K562 (cell line): ENCODE data around the gene LRRC43. TPM values are rescaled to one million over a fixed set of nuclear protein-coding genes. Genes with fewer than 3 reads are reported as not detected.

Source experiments
- ATAC-seq: fragments of 200-7000 bp; cut with Tn5 transposase; 3 replicates; pipeline ENCODE4 v1.9.1; 2020; ENCODE audit warnings: moderate library complexity
- BruUV-seq: library from RNA; stranded (reverse); fragments of 400-500 nt; replicated peaks from 2 replicates; lab custom pipeline; 2021; lab: Mats Ljungman, UMichigan
- CTCF ChIA-PET: fragments of 300-600 bp; formaldehyde crosslinking; extraction: SDS; loops from one replicate; lab custom pipeline; 2021; ENCODE audit warnings: low intra/inter-chr PET ratio; lab: Yijun Ruan, JAX
- POLR2A ChIA-PET: fragments of 300-600, 350-650 bp; sonication (Branson Sonifier 250); formaldehyde crosslinking; extraction: SDS; loops from one replicate; lab custom pipeline; 2021; ENCODE audit warnings: antibody characterized with exemption, inconsistent platforms; lab: Yijun Ruan, JAX
- DNase-seq, 4 experiments: peaks; one replicate each; pipeline versions ENCODE4 v3.0.0 to v3.0.0-alpha.2; 2011 to 2018; ENCODE audit warnings: low spot score in 3 of 4, mixed read lengths in 3 of 4; ENCODE audit errors: extremely low read depth in 1 of 4
- FAIRE-seq: peaks from 2 replicates; lab custom pipeline; 2011; peaks lifted over from hg19 to GRCh38; lab: Jason Lieb, UNC
- H2AFZ ChIP-seq: 2 replicates; pipeline ENCODE4 v1.6.0; 2011; ENCODE audit warnings: low read depth, low read length, control low read depth, inconsistent platforms
- H3K27ac ChIP-seq: fragments of 200-600 bp; 3 replicates; pipeline ENCODE4 v1.8.0; 2011; ENCODE audit warnings: low read depth, mild to moderate bottlenecking, control low read depth, inconsistent platforms, low read length, moderate library complexity, mixed read lengths; ENCODE audit errors: extremely low read depth
- H3K27me3 ChIP-seq, 2 experiments: fragments of 300-600 bp in 1 of 2; 2 replicates in 1 of 2; 3 replicates in 1 of 2; pipeline versions ENCODE4 v1.6.0 to v1.8.0; 2011; ENCODE audit warnings: inconsistent platforms in 2 of 2, low read length in 2 of 2, mild to moderate bottlenecking in 1 of 2, mixed read lengths in 1 of 2, moderate library complexity in 1 of 2; ENCODE audit not compliant: control insufficient read depth in 2 of 2, insufficient read depth in 2 of 2
- H3K36me3 ChIP-seq: fragments of 300-600 bp; 3 replicates; pipeline ENCODE4 v1.8.0; 2011; ENCODE audit warnings: mild to moderate bottlenecking, low read length, inconsistent platforms; ENCODE audit not compliant: control insufficient read depth, insufficient read depth
- H3K4me1 ChIP-seq, 2 experiments: fragments of 200-600 bp in 1 of 2; replicated peaks in 1 of 2; 2 replicates in 1 of 2; 3 replicates in 1 of 2; pipeline versions ENCODE4 v1.5.1 to v1.8.0; 2011; ENCODE audit warnings: inconsistent platforms in 2 of 2, low read length in 2 of 2, mild to moderate bottlenecking in 1 of 2, mixed read lengths in 1 of 2, moderate library complexity in 1 of 2; ENCODE audit not compliant: control insufficient read depth in 2 of 2, insufficient read depth in 2 of 2
- H3K4me2 ChIP-seq: 2 replicates; pipeline ENCODE4 v1.6.1; 2011; ENCODE audit warnings: low read length, control low read depth, inconsistent platforms, mixed read lengths; ENCODE audit not compliant: insufficient read depth
- H3K4me3 ChIP-seq: fragments of 200-600 bp; sonication (generic), shearing (Covaris generic); 2 replicates; pipeline ENCODE4 v1.5.1; 2016; ENCODE audit warnings: control low read depth, inconsistent platforms
- H3K79me2 ChIP-seq: fragments of 200-600 bp; 3 replicates; pipeline ENCODE4 v1.8.0; 2011; ENCODE audit warnings: low read length, inconsistent platforms; ENCODE audit not compliant: control insufficient read depth, insufficient read depth
- H3K9ac ChIP-seq, 2 experiments: 2 replicates each; pipeline versions ENCODE4 v1.6.0 to v1.6.1; 2011; ENCODE audit warnings: low read depth in 2 of 2, low read length in 2 of 2, control low read depth in 1 of 2, inconsistent platforms in 1 of 2, mild to moderate bottlenecking in 1 of 2, mixed read lengths in 1 of 2; ENCODE audit not compliant: insufficient read depth in 1 of 2
- H3K9me1 ChIP-seq: one replicate; pipeline ENCODE4 v1.6.0; 2011; ENCODE audit warnings: inconsistent platforms, mild to moderate bottlenecking, low read length, moderate library complexity; ENCODE audit not compliant: control insufficient read depth, insufficient read depth
- H3K9me3 ChIP-seq: replicated peaks from 2 replicates; pipeline ENCODE4 v1.5.1; 2011; ENCODE audit warnings: low read depth, low read length, inconsistent platforms; ENCODE audit not compliant: control insufficient read depth, insufficient read depth
- H4K20me1 ChIP-seq: replicated peaks from 2 replicates; pipeline ENCODE4 v1.6.1; 2011; ENCODE audit warnings: low read length, inconsistent platforms, mixed read lengths; ENCODE audit not compliant: control insufficient read depth, insufficient read depth
- BDP1 ChIP-seq: IDR thresholded peaks from 3 replicates; pipeline ENCODE4 v1.6.1; 2011; ENCODE audit not compliant: insufficient read length, insufficient read depth
- CBX2 ChIP-seq: fragments of 200-600 bp; sonication (generic); IDR thresholded peaks from one replicate; pipeline ENCODE4 v1.6.1; 2012; ENCODE audit warnings: mild to moderate bottlenecking, low read length, inconsistent platforms; ENCODE audit not compliant: insufficient read depth, poor library complexity, severe bottlenecking
- DEAF1 ChIP-seq: fragments of 450-650 bp; formaldehyde crosslinking; IDR thresholded peaks from 2 replicates; pipeline ENCODE4 v1.4.0; 2020; ENCODE audit warnings: mild to moderate bottlenecking, moderate library complexity
- E2F6 ChIP-seq, 2 experiments: IDR thresholded peaks; 2 replicates each; pipeline ENCODE4 v1.6.1; 2011; ENCODE audit warnings: borderline replicate concordance in 1 of 2, control low read depth in 1 of 2, low read depth in 1 of 2, low read length in 1 of 2, mild to moderate bottlenecking in 1 of 2, mixed read lengths in 1 of 2, moderate library complexity in 1 of 2; ENCODE audit not compliant: insufficient read depth in 1 of 2, insufficient read length in 1 of 2, poor library complexity in 1 of 2, severe bottlenecking in 1 of 2; ENCODE audit errors: extremely low read depth in 1 of 2
- ETS1 ChIP-seq: conservative IDR thresholded peaks from 2 replicates; pipeline ENCODE4 v1.6.1; 2011; ENCODE audit warnings: low read depth, mild to moderate bottlenecking, low read length; ENCODE audit not compliant: control insufficient read depth
- KDM1A ChIP-seq, 2 experiments: fragments of 450-650 bp; IDR thresholded peaks; 2 replicates each; pipeline ENCODE4 v1.6.1; 2016; ENCODE audit warnings: mild to moderate bottlenecking in 2 of 2
- MTA1 ChIP-seq: fragments of 450-650 bp; IDR thresholded peaks from 2 replicates; pipeline ENCODE4 v1.6.1; 2017; ENCODE audit warnings: borderline replicate concordance
- NR1H2 ChIP-seq: sonication (generic); formaldehyde crosslinking; IDR thresholded peaks from 2 replicates; pipeline ENCODE4 v1.4.0; 2020; ENCODE audit warnings: mild to moderate bottlenecking, missing genetic modification reagents
- PHB2 ChIP-seq: fragments of 450-650 bp; IDR thresholded peaks from 2 replicates; pipeline ENCODE4 v1.6.1; 2017; ENCODE audit warnings: low read depth
- PPARD ChIP-seq: fragments of 250-450 bp; sonication (Bioruptor Pico); IDR thresholded peaks from 2 replicates; pipeline ENCODE4 v1.8.0; 2022; ENCODE audit warnings: inconsistent platforms, mild to moderate bottlenecking, moderate library complexity
- SMAD1 ChIP-seq: fragments of 150-350 bp; IDR thresholded peaks from 2 replicates; pipeline ENCODE4 v1.6.1; 2014; ENCODE audit warnings: low read length, low read depth; ENCODE audit not compliant: partially characterized antibody
- TRIM24 ChIP-seq, 2 experiments: fragments of 450-650 bp; IDR thresholded peaks; 2 replicates each; pipeline ENCODE4 v1.6.1; 2016
- YBX1 ChIP-seq: fragments of 450-650 bp; IDR thresholded peaks from 2 replicates; pipeline ENCODE4 v1.7.1; 2016; ENCODE audit warnings: mild to moderate bottlenecking
- ZNF212 ChIP-seq: fragments of 450-650 bp; formaldehyde crosslinking; IDR thresholded peaks from 2 replicates; pipeline ENCODE4 v1.4.0; 2020; ENCODE audit warnings: mild to moderate bottlenecking
- ZNF668 ChIP-seq: fragments of 250-450 bp; sonication (Bioruptor Pico); IDR thresholded peaks from 2 replicates; pipeline ENCODE4 v1.8.0; 2022; ENCODE audit warnings: mild to moderate bottlenecking, inconsistent platforms
- WGBS: fragments of 100-300 bp; shearing (Covaris generic); methylation state at CpG from one replicate; pipeline ENCODE4 v1.1.6; 2016; ENCODE audit warnings: low coverage, mixed read lengths; ENCODE audit not compliant: insufficient coverage; ENCODE audit errors: missing lambda C conversion rate; 5-methylcytosine and 5-hydroxymethylcytosine counted together
- in situ Hi-C: fragments of 300-500 bp; cut with MboI; formaldehyde crosslinking; loops from 4 replicates; pipeline ENCODE4 v1.15.0; 2018; ENCODE audit warnings: inconsistent platforms, mixed read lengths
- intact Hi-C: fragments of 100-400 bp; cut with micrococcal nuclease; formaldehyde crosslinking; loops from 2 replicates; pipeline ENCODE4 v1.14.2; 2022
- polyA plus RNA-seq, 8 experiments: library from polyadenylated mRNA; depleted of rRNA in 4 of 8; stranded (reverse) in 5 of 8; unstranded in 3 of 8; fragments of >200 nt; fragmentation: Nextera tagmentation in 2 of 8; fragmentation: Illumina TruSeq in 1 of 8; extraction: Ambion mirVana in 2 of 8; extraction: Trizol in 1 of 8; gene quantifications; 2 replicates each; pipeline versions ENCODE4 v1.2.1 to v1.2.3, GENCODE V29; 2011 to 2014; ENCODE audit warnings: inconsistent platforms in 1 of 8, missing spikeins in 1 of 8
- total RNA-seq, 7 experiments: library from RNA; depleted of rRNA in 6 of 7; stranded (reverse); fragments of >200 nt in 6 of 7; fragmentation: Illumina TruSeq in 2 of 7; extraction: Trizol in 2 of 7; gene quantifications; 2 replicates each; pipeline versions ENCODE4 v1.2.1 to v1.2.3, GENCODE V29; 2011 to 2021; ENCODE audit warnings: low replicate concordance in 1 of 7

Gene LRRC43
- total and polyA plus RNA-seq, 9 of the 15 experiments (the other 6 are each of a cell fraction or from before 2014, with no cell fraction given), result 0.19 TPM; not detected in 8

- Histone ChIP-seq H3K79me2 (no peaks in the 10 kb centered on the region), H2AFZ (0 out of 2 replicates have a peak overlapping the region, but pooled peaks have one; percentile 35), H3K9me1 (no peaks in the 10 kb centered on the region), H3K27ac (no peak overlapping the region), H3K4me2 (no peak overlapping the region), H3K27me3 (no peaks in the 10 kb centered on the region; a peak in 1 of 5 replicates), H3K4me1 (peaks cover 8 to 10% of the 10 kb centered on the region in 2 experiments; a peak in 4 of 5 replicates), H3K4me3 (no peak overlapping the region), H3K9ac (no peak overlapping the region), H3K36me3 (no peaks in the 10 kb centered on the region), H4K20me1 (no peaks in the 10 kb centered on the region), H3K9me3 (no peaks in the 10 kb centered on the region)
- no peak for FAIRE-seq
- in situ Hi-C loops (no loop called here), intact Hi-C loops (loop anchor here (5.0 kb wide), 1 partner anchor 34 kb away; no protein-coding TSS in a partner anchor)
- POLR2A ChIA-PET, result interaction anchor here (0.6 kb wide), 1 partner anchor 13 kb away, joined by 3 read pairs; no protein-coding TSS in a partner anchor
- ATAC-seq, result no peak
- BruUV-seq, result no TSS peak
- TF ChIP-seq ZNF212 (CRISPR knock-in tag), result no peak
- no peak for TF ChIP-seq BDP1
- TF ChIP-seq PPARD (CRISPR knock-in tag), result no peak
- TF ChIP-seq PHB2, result no peak
- TF ChIP-seq E2F6 (IDR thresholded peaks at IDR 0.05; ENCODE audit: borderline replicate concordance in 1 of 2, extremely low read depth in 1 of 2, insufficient read depth in 1 of 2, insufficient read length in 1 of 2, low read depth in 1 of 2, low read length in 1 of 2, poor library complexity in 1 of 2, severe bottlenecking in 1 of 2), result no peak
- TF ChIP-seq MTA1, result no peak
- no peak for TF ChIP-seq CBX2
- TF ChIP-seq SMAD1, result no peak
- TF ChIP-seq ETS1, result no peak
- no peak for TF ChIP-seq DEAF1
- TF ChIP-seq YBX1, result no peak
- TF ChIP-seq KDM1A (IDR thresholded peaks at IDR 0.05), result no peak
- no peak for TF ChIP-seq NR1H2 (CRISPR knock-in tag)
- no peak for TF ChIP-seq ZNF668 (CRISPR knock-in tag)
- TF ChIP-seq TRIM24 (IDR thresholded peaks at IDR 0.05), result no peak
- WGBS, result 23% methylated on average over 7 of the region's 7 CpGs
- DNase-seq, result no peak
- CTCF ChIA-PET, result interaction anchor here (0.7 kb wide), 1 partner anchor 180 kb away, joined by 3 read pairs; no protein-coding TSS in a partner anchor
Observed at GRCh38 chr12:122158700-122159285, 24.1 kb upstream of the LRRC43 start.
